ENCODE data around the gene FXYD3. TPM values are rescaled to one million over a fixed set of nuclear protein-coding genes. Genes with fewer than 3 reads are reported as not detected.

FXYD3 gene
- total RNA-seq, 4 donors from 2014 or later: 1.2 to 38.8 (median 4.2) TPM

DNA sequence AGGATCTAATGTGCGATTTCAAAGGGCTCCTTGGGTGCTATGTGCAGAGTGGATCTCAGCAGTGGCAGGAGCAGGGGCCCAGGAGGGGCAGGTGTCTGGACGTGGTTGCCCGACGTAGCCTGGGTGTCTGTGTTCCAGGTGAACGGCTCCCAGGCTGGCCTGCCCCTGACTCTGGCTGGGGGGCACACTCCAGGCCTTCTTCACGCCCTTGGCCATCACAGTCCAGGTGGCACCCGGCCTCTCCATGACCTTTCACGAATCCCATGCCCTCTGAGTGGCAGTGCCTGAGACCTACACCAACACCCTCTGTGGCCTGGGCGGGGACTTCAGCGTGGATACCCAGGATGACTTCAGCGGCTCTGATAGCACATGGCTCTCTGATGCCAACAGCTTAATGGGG is 11.3 kb upstream of the FXYD3 start:
- Histone ChIP-seq H3K9me3 (no peaks in the 10 kb centered on the region), H3K27me3 (peaks cover 7% of the 10 kb centered on the region), H3K4me3 (no peak overlapping the region), H3K27ac (no peak overlapping the region), H3K36me3 (no peaks in the 10 kb centered on the region), H3K4me1 (no peaks in the 10 kb centered on the region)
- TF ChIP-seq EP300 (IDR thresholded peaks at IDR 0.05) (no peak), POLR2AphosphoS5 (IDR thresholded peaks at IDR 0.05) (no peak), POLR2A (IDR thresholded peaks at IDR 0.05) (no peak)
- TF ChIP-seq, protein P1, sequence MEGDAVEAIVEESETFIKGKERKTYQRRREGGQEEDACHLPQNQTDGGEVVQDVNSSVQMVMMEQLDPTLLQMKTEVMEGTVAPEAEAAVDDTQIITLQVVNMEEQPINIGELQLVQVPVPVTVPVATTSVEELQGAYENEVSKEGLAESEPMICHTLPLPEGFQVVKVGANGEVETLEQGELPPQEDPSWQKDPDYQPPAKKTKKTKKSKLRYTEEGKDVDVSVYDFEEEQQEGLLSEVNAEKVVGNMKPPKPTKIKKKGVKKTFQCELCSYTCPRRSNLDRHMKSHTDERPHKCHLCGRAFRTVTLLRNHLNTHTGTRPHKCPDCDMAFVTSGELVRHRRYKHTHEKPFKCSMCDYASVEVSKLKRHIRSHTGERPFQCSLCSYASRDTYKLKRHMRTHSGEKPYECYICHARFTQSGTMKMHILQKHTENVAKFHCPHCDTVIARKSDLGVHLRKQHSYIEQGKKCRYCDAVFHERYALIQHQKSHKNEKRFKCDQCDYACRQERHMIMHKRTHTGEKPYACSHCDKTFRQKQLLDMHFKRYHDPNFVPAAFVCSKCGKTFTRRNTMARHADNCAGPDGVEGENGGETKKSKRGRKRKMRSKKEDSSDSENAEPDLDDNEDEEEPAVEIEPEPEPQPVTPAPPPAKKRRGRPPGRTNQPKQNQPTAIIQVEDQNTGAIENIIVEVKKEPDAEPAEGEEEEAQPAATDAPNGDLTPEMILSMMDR (IDR thresholded peaks at IDR 0.05): no peak
- no peak for ATAC-seq
- 76 to 100% methylated on average over 1 to 6 of the region's 11 CpGs for WGBS, 2 donors (ENCODE audit: low coverage in 1 of 2)

DNA sequence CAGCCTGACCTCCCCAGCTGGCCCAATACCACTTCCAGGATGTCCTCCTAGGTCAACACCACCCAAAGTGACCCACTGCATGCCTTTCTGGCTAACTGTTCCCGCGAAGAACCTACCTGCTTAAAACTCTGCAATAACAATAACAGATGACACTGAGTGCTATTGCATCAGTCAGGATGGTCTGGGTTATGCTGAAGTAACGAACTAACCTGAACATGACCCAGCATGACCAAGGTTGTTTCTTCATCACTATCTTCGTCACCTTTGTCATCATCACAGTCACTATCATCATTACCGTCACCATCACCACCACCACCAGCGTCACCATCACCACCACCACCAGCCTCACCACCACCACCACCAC is 10.6 kb upstream of the FXYD3 start:
- WGBS, 2 donors (ENCODE audit: low coverage in 1 of 2): 99 to 100% methylated on average over 4 to 6 of the region's 6 CpGs
- H3K4me3 ChIP-seq: no peak overlapping the region
- H3K4me1 ChIP-seq: no peaks in the 10 kb centered on the region
- ATAC-seq: no peak
- peaks cover 13% of the 10 kb centered on the region for H3K27me3 ChIP-seq
- no peaks in the 10 kb centered on the region for H3K9me3 ChIP-seq
- no peaks in the 10 kb centered on the region for H3K36me3 ChIP-seq
- H3K27ac ChIP-seq: no peak overlapping the region
- no peak for TF ChIP-seq POLR2A (IDR thresholded peaks at IDR 0.05)
- no peak for TF ChIP-seq EP300 (IDR thresholded peaks at IDR 0.05)
- TF ChIP-seq POLR2AphosphoS5 (IDR thresholded peaks at IDR 0.05): no peak
- TF ChIP-seq, protein P1 (IDR thresholded peaks at IDR 0.05): no peak

DNA sequence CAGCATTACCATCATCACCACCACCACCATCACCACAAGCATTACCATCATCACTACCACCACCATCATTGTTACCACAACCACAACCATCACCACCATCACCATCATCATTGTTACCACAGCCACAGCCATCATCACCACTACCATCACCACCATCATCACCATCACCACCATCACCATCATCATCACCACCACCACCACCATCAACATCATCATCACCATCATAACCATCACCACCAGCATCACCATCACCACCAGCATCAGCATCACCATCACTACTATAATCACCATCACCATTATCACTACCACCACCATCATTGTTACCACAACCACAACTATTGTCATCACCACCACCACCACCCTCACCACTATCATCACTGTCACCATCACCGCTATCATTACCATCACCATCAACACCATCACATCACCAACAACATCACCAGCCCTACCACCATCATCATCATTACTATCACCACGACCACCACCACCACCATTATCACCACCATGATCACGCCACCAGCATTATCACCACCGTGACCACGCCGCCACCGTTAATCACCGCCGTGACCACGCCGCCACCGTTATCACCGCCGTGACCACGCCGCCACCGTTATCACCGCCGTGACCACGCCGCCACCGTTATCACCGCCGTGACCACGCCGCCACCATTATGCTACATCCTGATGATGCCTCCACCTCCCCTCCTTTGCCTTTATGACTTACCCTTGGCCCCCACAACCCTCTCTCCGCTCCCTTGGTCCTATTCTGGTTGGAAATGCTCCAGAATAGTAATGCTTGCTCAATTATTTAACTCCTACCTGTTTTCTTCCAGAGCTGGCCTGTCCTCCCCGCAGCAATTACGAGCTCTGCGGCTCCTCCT is 10.0 kb upstream of the FXYD3 start:
- peaks cover 13% of the 10 kb centered on the region for H3K27me3 ChIP-seq
- H3K4me3 ChIP-seq: no peak overlapping the region
- H3K36me3 ChIP-seq: no peaks in the 10 kb centered on the region
- 85 to 86% methylated on average over 10 to 27 of the region's 30 CpGs for WGBS, 2 donors (ENCODE audit: low coverage in 1 of 2)
- H3K27ac ChIP-seq: peak overlapping the region in 3 of 4 donors; percentile 28 to 56 (median 39)
- H3K9me3 ChIP-seq: no peaks in the 10 kb centered on the region
- no peak for TF ChIP-seq POLR2AphosphoS5 (IDR thresholded peaks at IDR 0.05)
- no peak for TF ChIP-seq EP300 (IDR thresholded peaks at IDR 0.05)
- no peak for TF ChIP-seq POLR2A (IDR thresholded peaks at IDR 0.05)
- TF ChIP-seq, protein P1 (IDR thresholded peaks at IDR 0.05): no peak
- ATAC-seq: no peak
- H3K4me1 ChIP-seq: no peaks in the 10 kb centered on the region

DNA sequence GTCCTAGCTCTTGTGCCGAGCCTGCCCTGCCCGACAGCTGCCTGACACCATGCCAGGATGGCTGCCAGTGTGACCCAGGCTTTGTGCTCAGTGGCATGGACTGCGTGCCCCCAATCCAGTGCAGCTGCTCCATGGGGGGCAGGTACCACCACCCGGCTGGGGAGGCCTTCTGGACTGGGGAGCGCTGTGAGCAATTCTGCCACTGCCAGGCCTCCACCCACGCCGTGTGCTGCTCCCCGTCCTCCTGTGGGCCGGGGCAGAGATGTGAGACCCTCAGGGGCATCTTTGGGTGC is 9.4 kb upstream of the FXYD3 start:
- Histone ChIP-seq H3K4me3 (no peak overlapping the region), H3K9me3 (no peaks in the 10 kb centered on the region), H3K36me3 (no peaks in the 10 kb centered on the region), H3K27ac (peak overlapping the region in 3 of 4 donors; percentile 28 to 56 (median 39)), H3K4me1 (no peaks in the 10 kb centered on the region), H3K27me3 (peaks cover 17% of the 10 kb centered on the region)
- no peak for ATAC-seq
- 100% methylated on average over 2 of the region's 9 CpGs; no CpG with 5 or more reads in 1 of the 2 donors for WGBS, 2 donors (ENCODE audit: low coverage in 1 of 2)
- TF ChIP-seq, protein P1 (IDR thresholded peaks at IDR 0.05): no peak
- TF ChIP-seq EP300 (IDR thresholded peaks at IDR 0.05) (no peak), POLR2AphosphoS5 (IDR thresholded peaks at IDR 0.05) (no peak), POLR2A (IDR thresholded peaks at IDR 0.05) (no peak)

Measured in gastroesophageal sphincter (tissue), 4 donors.